Cerebellar nuclear complex (tissue), 1 donor: ENCODE data around the gene KRI1.
"Not testable (repeated sequence)": the region's sequence is repeated elsewhere in the genome, so short reads cannot be mapped to it uniquely, and the experiment has no call there.

Experiments
- DNase-seq, 2 experiments: peaks; one replicate each; lab custom pipeline; 2025; lab: John Stamatoyannopoulos, UW

KRI1 gene

DNA sequence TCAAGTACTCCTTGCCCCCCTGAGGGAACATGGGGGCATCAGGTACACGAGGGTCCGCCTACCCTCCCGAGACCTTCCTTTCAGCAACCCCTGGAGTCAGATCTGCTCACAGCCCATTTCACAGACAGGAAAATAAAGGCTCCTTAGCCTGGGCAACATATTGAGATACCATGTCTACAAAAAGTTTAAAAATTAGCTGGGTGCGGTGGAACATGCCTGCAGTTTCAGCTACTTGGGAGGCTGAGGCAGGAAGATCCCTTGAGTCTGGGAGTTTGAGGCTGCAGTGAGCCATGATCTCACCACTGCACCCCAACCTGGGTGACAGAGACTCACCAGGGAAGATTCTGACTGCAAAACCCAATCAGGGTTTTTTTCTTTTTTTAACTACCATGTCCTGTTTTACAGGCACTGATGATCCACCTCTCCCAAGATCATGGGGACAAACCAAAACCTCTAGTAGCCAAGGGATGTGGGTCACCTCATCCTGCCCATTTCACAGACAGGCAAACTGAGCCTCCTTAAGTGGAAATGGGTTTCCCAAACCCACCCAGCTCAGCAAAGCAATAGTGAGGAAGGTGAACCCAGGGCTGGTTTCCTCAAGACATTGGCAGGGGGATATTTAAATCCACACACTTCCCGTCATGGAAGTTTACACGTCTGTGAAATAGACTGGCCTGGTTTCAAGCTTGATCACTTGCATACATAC is 9.4 kb upstream of the KRI1 start:
- DNase-seq = no peak

DNA sequence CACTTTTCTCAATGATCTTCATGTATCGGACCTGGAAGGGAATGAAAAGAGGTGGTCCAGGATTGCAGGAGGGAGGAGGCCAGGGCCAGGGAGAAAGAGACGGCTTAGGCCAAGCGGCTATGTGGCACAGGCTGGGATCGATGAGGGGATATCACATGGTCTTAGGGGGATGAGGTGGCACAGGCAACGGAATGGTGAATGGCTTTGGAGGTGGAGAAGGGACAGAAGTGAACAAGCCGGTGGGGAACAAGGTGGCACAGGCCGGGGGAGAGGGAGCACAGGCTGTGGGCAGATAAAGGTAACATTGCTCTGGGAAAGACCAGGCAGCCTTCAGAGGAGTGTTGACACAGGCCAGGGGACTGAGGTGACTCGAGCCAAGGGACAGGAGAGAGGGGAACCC is 8.7 kb upstream of the KRI1 start:
- no peak for DNase-seq

DNA sequence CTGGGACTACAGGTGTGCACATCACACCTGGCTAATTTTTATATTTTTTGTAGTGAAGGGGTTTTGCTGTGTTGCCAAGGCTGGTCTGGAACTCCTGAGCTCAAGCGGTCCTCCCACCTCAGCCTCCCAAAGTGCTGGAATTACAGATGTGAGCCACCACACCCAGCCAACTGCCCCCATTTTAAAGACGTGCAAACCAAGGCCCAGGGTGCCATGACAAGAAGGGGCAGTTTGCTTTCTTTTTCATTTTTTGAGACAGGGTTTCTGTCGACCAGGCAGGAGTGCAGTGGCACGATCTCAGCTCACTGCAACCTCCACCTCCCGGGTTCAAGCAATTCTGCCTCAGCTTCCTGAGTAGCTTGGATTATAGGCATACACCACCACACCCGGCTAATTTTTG is 8.0 kb upstream of the KRI1 start:
- DNase-seq = not testable (repeated sequence)

DNA sequence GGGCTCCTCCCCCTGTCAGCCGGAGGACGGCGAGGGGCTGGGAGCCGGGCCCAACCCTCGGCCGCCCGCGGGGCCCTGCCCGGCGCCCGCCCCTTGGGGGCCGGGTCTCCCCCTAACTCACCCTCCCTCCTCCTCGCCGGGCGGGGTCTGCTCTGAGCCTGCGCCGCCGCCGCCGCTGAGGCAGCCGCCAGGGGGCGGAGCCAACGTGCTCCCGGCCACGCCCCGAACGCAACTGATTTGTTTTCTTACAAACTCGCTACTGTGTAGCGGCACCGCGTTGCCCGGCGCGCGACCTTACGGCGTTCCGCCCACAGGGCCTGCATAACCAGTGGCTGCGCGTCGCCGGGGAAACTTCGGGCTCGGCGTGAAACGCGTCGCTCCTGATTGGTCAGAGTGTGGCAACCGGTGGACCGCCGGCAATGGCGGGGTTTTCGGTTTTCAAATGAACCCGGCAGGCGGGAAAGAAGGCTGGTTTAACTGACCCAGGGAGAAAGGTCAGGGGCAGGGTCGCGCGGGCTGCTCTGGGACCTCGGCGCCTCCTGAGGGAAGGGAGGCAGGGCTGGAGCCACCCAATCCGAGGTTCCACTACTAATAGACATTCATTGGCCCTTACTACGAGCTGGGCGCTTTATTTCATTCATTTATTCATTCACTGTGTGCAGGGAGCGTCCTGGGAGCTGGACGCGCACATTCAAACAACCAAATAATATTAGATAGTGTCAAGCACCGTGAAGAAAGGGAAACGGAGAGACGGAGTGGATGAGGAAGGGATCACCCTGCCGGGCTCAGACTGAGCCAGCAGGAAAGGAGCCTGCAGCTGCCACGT is 3.2 kb upstream of the KRI1 start, which contains the start of gene CDKN2D:
Gene CDKN2D, minus strand, starts transcription at position 154 of the 826 bp plus-strand sequence. CDS start 326 bp downstream, outside the sequence.
- DNase-seq = peak; percentile 94 to 95

DNA sequence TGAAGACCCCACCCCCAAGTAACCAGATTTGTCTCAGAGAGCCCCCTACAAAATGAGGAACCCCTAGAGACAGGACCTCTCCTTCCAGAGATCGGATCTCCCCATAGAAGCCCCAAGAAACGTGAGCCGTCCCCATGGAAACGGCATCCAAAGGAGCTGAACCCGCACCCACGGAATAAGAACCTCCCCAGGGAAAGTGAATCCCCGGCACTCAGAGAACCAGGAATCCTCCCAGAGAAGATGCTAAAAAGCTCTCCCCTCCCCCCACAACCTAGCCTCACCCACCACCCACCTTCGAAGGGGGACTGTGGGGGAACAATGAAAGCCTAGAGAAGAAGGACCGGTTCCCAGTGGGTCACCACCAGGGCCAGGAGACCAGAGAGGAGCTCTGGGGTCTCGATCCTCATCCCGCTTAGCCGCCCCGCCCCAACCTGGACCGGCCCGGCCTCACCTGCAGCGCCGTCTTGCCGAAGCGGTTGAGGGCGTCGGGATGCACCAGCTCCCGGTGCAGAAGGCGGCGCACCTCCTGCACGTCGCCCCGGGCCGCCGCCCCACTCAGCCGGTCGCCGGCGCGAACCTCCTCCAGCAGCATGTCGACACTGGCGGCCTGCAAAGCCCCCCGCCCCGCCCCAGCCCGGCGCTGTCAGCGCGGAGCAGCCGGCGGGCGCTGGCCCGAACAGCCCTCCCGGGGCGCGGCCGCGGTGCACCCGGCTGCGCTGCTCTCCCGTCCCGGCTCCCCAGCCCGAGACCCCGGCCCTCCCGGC is 2.4 kb upstream of the KRI1 start:
- DNase-seq = no peak

DNA sequence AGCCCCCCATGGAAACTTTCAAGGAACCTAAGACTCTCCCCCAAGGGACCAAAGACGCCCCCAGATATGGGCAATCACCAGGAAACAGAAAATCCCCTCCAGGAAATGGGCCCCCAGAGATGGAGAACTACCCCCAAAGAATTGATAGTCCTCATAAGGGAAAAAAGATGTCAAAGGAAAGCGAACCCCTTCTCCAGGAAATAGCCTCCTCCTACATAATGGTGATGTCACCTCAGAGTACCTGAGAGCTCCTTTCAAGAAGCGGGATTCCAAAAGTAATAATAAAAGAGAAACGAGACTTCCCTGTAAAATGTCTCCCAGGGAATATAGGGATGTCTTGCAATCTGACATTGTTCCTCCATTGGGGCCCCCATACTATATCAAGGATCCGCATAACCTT is 1.8 kb upstream of the KRI1 start:
- DNase-seq = no peak

DNA sequence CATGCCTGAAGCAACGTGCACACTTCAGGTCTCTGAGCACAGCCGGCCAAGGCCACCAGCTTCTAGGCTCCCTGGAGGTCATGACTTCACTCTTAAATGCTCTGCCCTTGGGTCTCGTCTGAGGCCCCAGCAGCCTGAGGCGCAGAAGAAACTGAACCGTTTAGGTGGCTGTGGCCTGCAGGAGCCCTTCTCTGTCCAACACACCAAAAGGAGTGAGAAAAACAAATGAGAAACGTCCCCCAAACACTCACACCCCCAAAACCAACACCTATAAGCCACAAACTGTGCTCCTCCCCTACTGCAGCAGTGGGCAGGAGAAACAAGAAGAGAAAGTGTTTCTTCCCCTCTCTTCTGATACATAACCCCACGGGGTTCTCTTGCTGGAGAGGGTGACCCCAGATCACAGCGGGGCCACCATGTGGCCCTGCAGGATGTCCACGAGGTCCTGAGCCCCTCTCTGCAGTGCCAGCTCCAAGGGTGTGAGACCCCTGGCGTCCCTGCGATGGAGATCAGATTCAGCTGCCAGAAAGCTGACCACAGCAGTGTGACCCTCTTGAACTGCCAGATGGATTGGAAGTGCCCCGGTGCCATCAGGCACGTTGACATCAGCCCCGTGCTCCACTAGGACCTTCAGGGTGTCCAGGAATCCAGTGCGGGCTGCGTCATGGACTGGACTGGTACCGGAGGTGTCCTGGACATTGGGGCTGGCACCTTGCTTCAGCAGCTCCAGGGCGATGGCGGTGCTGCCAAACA is 1.0 kb upstream of the KRI1 start:
- no peak for DNase-seq

DNA sequence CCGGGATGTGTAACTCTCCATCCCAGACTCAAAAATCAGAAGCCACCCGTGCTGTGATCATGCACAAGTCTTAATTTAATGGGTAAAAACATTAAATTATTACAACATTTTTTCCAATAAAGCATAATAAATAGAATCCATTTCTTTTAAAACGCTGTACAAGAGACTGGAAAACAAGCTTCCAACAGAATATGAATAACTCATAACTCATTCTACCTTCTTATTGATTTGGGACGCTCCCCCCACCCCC is 523 bp upstream of the KRI1 start:
- no peak for DNase-seq

DNA sequence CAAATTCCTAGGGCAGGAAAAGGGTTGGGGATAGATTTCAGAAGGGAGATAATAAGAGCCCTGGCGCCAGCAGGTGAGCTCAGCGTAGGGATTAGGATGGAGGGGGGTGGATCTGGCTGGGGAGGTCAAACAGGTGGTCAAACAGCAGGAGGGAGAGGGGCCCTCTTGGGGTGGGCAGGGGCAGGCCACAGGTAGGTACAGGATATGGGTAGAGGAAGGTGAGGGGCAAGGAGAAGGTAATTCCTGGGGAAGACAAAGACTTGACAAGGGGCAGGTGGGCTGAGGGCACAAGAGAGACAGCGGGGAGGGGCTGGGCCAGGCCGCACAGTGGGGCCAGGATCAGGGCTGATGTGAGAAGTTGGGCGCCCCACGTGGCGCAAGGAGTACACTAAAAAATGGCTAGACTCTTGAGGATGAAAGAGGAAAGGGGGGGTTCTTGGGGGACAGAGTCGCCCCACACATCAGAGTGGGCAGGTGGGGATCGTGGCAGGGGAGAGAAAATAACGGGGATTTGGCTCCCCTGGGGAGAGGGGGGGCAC is 713 bp downstream of the KRI1 start:
- no peak for DNase-seq

DNA sequence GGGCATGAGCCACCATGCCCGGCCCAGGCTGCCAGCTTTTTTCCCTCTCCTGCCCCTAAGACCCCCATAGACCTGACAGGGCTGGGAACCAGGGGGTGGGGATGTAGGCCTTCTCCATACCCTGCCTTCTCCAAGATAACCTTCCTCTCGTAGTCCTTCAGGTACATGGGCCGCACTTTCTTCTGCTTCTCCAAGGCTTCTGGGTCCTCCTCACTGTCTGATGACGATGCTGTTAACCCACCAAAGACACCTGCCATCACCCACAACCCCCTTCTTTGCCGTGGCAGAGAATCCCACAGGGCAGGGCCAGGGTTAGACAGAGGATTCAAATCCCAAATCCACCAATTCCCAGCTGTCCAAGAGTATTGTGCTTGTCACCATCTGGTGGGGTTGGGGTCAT is 3.2 kb downstream of the KRI1 start:
- no peak for DNase-seq

DNA sequence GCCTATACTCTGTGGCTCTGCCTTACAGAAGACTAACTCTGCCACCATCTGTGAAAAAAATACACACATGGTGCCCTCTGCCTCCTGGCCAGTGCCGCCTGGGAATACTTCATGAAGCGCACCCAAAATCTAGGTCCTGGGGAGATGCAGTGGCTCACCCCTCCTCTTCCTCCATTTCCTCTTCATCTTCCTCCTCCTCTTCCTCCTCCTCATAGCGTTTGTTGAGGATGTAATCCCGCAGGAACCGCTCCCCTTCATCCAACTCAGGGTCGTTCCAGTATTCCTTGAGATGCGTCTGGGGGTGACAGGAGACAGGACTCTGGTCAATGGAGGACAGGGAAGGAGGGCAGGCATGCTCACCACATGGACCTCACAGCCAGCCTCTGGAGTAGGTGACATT is 5.7 kb downstream of the KRI1 start:
- no peak for DNase-seq

DNA sequence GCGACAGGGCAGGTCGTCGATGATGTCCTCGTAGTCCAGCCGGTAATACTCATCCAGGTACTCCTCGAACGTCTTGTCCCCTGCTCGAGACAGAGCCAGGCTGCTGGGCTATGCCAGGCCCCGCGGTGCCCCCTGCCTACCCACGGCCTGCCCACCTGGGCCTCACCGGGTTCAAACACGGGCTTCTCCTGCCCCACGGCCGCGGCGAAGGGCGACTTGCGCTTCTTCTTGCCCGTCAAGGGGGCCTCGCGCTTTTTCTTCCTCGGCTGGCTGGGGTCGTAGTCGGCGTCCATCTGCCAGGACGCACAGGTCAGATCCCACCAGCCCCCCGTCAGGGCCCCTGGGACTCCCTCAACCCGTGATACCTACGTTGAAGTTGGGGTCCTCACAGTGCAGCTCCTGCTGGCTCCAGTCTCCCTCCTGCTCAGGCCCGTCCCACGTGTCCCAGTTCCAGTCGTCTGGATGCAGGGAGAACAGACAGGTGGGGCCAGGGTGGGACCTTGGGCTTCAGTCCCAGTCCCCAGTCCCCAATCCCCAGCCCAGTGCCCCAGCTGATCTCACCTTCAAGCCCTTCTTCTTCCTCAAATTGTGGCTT is 8.1 kb downstream of the KRI1 start:
- DNase-seq = no peak

DNA sequence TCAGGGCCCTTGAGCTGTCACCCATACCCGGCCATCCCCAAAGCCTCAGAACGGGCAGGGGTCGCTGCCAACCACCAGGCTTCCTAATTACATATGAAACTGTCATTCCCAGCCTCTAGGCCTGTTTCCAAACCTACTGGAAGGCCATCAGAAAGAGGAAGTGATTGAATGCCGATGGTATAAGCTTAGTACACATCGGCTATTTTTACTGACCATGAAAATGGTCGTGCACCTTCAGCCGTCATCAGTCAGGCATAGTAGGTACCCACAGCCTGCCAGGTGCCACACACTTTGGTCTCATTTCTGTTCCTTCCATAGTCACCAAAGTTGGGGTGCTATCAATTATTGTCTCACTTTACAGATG is 10.2 kb downstream of the KRI1 start:
- DNase-seq = no peak

DNA sequence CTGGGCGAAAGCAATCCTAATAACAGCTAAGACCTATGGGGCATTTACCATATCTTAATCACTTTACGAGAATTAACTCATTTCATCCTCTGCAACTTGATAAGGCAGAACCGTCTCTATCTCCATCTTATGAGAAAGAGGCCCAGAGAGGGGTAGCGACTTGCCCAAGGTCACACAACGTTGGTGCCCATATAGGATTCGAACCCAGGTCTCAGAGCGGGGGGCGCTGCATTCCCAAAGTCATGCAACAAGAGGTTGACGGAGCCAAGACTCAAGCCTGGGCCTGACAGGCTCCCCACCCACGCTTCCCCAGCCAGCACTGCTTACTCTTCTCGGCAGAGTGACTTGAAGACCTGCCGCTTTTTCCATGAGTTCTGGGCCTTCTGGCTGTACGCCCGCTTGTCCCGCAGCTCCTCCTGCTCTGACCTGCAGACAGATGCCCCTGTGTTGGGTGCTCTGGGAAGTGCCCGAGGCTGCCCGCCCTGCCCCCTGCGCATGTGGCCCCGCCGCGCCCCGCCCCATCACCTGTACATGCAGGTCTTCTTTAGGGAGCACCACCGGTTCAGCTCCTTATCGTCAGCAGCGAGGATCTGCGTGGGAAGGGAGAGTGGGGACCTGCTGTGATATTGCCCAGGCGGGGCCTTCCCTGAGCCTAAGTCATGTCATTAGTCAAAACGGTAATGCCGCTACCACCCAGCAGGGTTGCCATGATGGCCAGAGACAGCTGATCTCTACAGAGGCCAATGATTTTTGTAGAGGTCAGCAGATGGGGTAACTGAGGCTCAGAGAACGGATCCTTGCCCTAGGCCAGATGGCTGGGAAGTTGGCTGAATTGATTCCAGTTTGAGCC is 10.8 kb downstream of the KRI1 start:
- DNase-seq = no peak

DNA sequence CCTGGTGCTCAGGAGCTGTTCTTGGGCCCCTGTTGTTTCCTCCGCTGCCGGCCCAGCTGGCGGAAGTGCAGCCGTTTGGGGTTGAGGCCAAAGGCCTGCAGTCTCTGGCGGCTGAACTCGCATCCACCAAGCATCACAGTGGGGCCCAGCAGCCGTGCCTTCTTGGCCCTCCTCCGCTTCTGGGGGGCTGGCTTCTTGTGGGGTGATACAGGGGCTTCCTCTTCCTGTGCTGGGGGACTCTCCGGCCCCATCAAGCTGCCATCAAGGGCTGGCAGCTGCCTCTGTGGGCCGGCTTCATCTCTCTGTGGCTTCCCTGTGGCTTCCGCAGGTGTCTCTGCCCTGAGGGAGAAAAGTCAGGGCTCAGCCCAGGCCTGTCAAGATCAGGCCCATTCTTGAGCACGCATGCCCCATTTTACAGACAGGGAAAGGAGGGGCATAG is 11.8 kb downstream of the KRI1 start:
- DNase-seq = no peak

DNA sequence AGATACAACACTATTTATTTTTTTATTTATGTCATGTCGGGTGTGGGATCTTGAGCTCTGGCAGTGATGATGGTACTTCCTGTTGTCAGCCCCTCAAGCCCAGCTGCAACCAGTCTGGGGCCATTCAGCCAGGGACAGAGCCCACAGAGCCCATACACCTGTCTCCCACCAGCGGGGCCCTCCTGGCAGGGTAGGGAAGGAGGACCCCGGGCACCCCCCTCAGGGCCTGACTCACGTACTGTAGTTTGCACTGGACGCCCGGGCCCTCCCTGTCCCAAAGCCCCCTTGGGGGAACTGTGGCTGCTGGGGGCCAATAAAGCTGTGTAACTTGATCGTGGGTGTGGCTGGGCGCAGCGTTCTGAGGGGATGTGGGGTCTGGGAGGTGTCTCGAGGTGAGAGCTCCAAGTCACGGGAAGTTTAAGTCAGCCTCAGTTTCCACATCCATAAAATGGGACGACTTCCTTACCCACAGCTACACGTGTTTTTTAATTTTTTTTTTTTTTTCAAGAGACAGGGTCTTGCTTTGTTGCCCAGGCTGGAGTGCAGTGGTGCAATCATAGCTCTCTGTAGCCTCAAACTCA is 12.6 kb downstream of the KRI1 start:
- DNase-seq = no peak

DNA sequence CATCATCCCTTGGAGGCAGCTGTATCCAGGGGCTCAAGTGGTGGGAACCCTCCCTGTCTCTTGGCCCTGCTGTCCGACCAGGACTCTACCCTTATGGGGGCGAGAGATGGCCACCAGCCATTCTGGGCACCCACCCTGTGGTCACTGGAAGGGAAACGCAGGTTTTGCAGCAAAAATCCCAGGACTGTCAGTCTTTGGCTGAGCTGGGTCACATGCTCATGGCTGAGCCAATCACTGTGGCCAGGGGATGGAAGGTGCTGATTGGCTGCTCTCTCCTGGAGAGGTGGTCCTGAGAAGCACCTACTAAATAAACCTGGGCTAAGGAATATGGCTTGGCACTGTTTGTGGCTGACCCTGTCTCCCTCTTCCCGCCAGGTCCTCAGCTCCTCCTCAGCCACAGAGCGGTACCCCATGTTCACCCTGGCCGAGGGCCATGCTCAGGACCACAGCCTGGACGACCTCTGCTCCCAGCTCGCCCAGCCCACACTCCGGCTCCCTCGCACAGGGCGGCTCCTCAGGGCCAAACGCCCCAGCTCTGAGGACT is 13.2 kb downstream of the KRI1 start:
- DNase-seq = no peak

DNA sequence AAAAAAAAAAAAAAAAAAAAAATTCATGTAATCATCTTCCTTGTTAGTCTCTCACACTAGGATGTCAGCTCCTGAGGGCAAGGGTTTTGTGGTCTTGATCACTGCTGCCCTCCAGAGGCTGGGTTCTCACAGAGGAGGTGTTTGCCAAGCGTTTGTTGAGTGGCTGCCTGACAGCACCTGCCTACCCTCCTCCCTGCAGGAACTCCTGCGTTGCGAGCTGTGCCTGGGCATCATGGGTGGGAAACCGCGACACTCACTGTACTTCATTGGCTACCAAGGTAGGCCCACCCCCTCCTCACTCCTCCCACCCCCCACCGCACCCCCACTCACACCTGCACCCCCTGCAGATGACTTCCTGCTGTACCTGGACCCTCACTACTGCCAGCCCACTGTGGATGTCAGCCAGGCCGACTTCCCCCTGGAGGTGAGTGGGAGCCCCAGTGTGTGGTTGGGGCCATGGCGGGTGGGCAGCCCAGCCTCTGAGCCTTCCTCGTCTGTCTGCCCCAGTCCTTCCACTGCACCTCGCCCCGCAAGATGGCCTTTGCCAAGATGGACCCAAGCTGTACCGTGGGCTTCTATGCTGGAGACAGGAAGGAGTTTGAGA is 14.0 kb downstream of the KRI1 start:
- DNase-seq = no peak

DNA sequence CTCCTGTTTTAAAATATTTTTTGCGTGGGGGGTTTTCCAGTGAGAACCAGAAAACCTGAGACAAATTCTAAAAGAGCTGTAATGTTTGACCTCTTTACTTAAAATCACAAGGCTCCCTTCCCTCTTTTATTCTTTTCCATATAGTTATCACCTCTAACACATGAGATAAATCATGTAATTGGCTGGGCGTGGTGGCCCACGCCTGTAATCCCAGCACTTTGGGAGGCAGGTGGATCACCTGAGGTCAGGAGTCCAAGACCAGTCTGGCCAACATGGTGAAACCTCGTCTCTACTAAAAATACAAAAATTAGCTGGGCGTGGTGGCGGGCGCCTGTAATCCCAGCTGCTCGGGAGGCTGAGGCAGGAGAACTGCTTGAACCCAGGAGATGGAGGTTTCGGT is 14.8 kb downstream of the KRI1 start:
- DNase-seq = not testable (repeated sequence)

DNA sequence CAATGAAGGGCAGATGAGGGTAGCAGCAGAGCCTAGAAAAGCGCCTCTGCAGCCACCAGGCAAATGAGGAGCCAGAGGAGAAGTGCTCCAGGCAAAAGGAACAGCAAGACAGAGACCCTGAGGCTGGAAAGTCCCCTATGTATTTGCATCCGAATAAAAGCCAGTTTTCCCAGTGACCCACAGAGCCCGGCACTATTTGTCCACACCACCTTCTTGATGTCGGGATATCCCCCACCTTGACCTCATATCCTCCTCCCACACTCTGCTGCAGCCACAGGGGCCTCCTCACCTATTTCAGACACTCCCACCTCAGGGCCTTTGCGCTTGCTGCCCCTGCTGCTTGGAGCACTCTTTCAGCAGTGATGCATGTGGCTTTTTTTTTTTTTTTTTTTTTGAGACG is 15.5 kb downstream of the KRI1 start:
- no peak for DNase-seq
